IgD-negative memory B cell (primary cell): Measurements from ENCODE around the gene PRDM11. TPM values are rescaled to one million over a fixed set of nuclear protein-coding genes. Genes with fewer than 3 reads are reported as not detected.

Experiments
- H3K27ac Mint-ChIP-seq, 3 donors: one replicate each; pipeline ENCODE4 v1.8.0; 2020 to 2022; ENCODE audit warnings: mild to moderate bottlenecking in 3 of 3, mixed read lengths in 3 of 3, moderate library complexity in 1 of 3
- H3K27me3 Mint-ChIP-seq: one replicate; pipeline ENCODE4 v1.8.0; 2021; ENCODE audit warnings: mixed read lengths
- H3K36me3 Mint-ChIP-seq: one replicate; pipeline ENCODE4 v1.8.0; 2020; ENCODE audit warnings: mild to moderate bottlenecking, mixed read lengths
- H3K4me1 Mint-ChIP-seq, 3 donors: one replicate each; pipeline ENCODE4 v1.8.0; 2020 to 2022; ENCODE audit warnings: mixed read lengths in 3 of 3, mild to moderate bottlenecking in 1 of 3
- H3K4me3 Mint-ChIP-seq, 4 donors: one replicate each; pipeline ENCODE4 v1.8.0; 2020 to 2022; ENCODE audit warnings: mild to moderate bottlenecking in 4 of 4, mixed read lengths in 4 of 4, moderate library complexity in 3 of 4
- H3K9me3 Mint-ChIP-seq, 3 donors: one replicate each; pipeline ENCODE4 v1.8.0; 2020 to 2021; ENCODE audit warnings: mixed read lengths in 3 of 3, mild to moderate bottlenecking in 1 of 3
- polyA plus RNA-seq: library from polyadenylated mRNA; unstranded; fragments of 300-500 nt; fragmentation: Illumina TruSeq; gene quantifications from one replicate; pipeline ENCODE4 v1.2.3, GENCODE V29; 2021

PRDM11 gene
- polyA plus RNA-seq, 1 donor from 2014 or later, result 1.4 TPM

GRCh38 chr11:45169310-45170072, 23.1 kb downstream of the PRDM11 start:
- peaks cover 5% of the 10 kb centered on the region for H3K36me3 Mint-ChIP-seq
- H3K4me3 Mint-ChIP-seq, result no peak overlapping the region
- H3K9me3 Mint-ChIP-seq, result peaks cover 0 to 2% (median 0%) of the 10 kb centered on the region in 3 donors
- H3K27me3 Mint-ChIP-seq, result peaks cover 1% of the 10 kb centered on the region
- H3K4me1 Mint-ChIP-seq, result peaks cover 6 to 15% (median 9%) of the 10 kb centered on the region in 3 donors
- no peak overlapping the region for H3K27ac Mint-ChIP-seq

GRCh38 chr11:45170484-45170883, 24.0 kb downstream of the PRDM11 start:
- Mint-ChIP-seq H3K9me3 (peaks cover 0 to 2% (median 0%) of the 10 kb centered on the region in 3 donors), H3K27me3 (peaks cover 1% of the 10 kb centered on the region), H3K4me1 (peaks cover 6 to 15% (median 9%) of the 10 kb centered on the region in 3 donors), H3K27ac (no peak overlapping the region), H3K36me3 (peaks cover 6% of the 10 kb centered on the region), H3K4me3 (no peak overlapping the region)

GRCh38 chr11:45171550-45171949, 25.1 kb downstream of the PRDM11 start:
- Mint-ChIP-seq H3K27me3 (peaks cover 1% of the 10 kb centered on the region), H3K27ac (no peak overlapping the region), H3K9me3 (peaks cover 0 to 2% (median 0%) of the 10 kb centered on the region in 3 donors), H3K4me1 (peaks cover 6 to 15% (median 9%) of the 10 kb centered on the region in 3 donors), H3K4me3 (no peak overlapping the region), H3K36me3 (peaks cover 4% of the 10 kb centered on the region)

- Mint-ChIP-seq H3K27me3 (peaks cover 1% of the 10 kb centered on the region), H3K27ac (no peak overlapping the region), H3K4me3 (no peak overlapping the region), H3K4me1 (peaks cover 3 to 15% (median 7%) of the 10 kb centered on the region in 3 donors), H3K36me3 (peaks cover 5% of the 10 kb centered on the region), H3K9me3 (peaks cover 0 to 2% (median 0%) of the 10 kb centered on the region in 3 donors)
Measured at GRCh38 chr11:45173064-45173463, 26.6 kb downstream of the PRDM11 start.

GRCh38 chr11:45174168-45174835, 27.9 kb downstream of the PRDM11 start:
- Mint-ChIP-seq H3K27me3 (peaks cover 10% of the 10 kb centered on the region), H3K4me3 (no peak overlapping the region), H3K27ac (no peak overlapping the region), H3K4me1 (peaks cover 13 to 21% (median 18%) of the 10 kb centered on the region in 3 donors), H3K9me3 (peaks cover 0 to 2% (median 0%) of the 10 kb centered on the region in 3 donors), H3K36me3 (peaks cover 8% of the 10 kb centered on the region)

- H3K27me3 Mint-ChIP-seq, result peaks cover 12% of the 10 kb centered on the region
- H3K36me3 Mint-ChIP-seq, result peaks cover 8% of the 10 kb centered on the region
- H3K4me1 Mint-ChIP-seq, result peaks cover 15 to 23% (median 19%) of the 10 kb centered on the region in 3 donors
- no peak overlapping the region for H3K27ac Mint-ChIP-seq
- no peak overlapping the region for H3K4me3 Mint-ChIP-seq
- peaks cover 0 to 2% (median 0%) of the 10 kb centered on the region in 3 donors for H3K9me3 Mint-ChIP-seq
Measured at GRCh38 chr11:45174963-45175362, 28.5 kb downstream of the PRDM11 start.

GRCh38 chr11:45176996-45177395, 30.6 kb downstream of the PRDM11 start:
- peaks cover 13% of the 10 kb centered on the region for H3K27me3 Mint-ChIP-seq

GRCh38 chr11:45178223-45178622, 31.8 kb downstream of the PRDM11 start:
- Mint-ChIP-seq H3K4me1 (peaks cover 8 to 20% (median 16%) of the 10 kb centered on the region in 3 donors), H3K9me3 (no peaks in the 10 kb centered on the region), H3K4me3 (peak overlapping the region in 2 of 4 donors; percentile 29 to 96), H3K36me3 (peaks cover 8% of the 10 kb centered on the region), H3K27me3 (peaks cover 13% of the 10 kb centered on the region), H3K27ac (no peak overlapping the region)

More at GRCh38 chr11:45176996-45177395, 30.6 kb downstream of the PRDM11 start:
- Mint-ChIP-seq H3K27ac (no peak overlapping the region), H3K36me3 (peaks cover 8% of the 10 kb centered on the region), H3K9me3 (no peaks in the 10 kb centered on the region), H3K4me1 (peaks cover 8 to 20% (median 16%) of the 10 kb centered on the region in 3 donors), H3K4me3 (no peak overlapping the region)

GRCh38 chr11:45178890-45179671, 32.6 kb downstream of the PRDM11 start:
- H3K4me1 Mint-ChIP-seq, result peaks cover 8 to 20% (median 16%) of the 10 kb centered on the region in 3 donors
- H3K27ac Mint-ChIP-seq, result no peak overlapping the region
- peaks cover 6% of the 10 kb centered on the region for H3K36me3 Mint-ChIP-seq
- peak overlapping the region; percentile 16 to 96 (median 60) for H3K4me3 Mint-ChIP-seq
- H3K9me3 Mint-ChIP-seq, result no peaks in the 10 kb centered on the region
- H3K27me3 Mint-ChIP-seq, result peaks cover 12% of the 10 kb centered on the region

GRCh38 chr11:45179686-45180178, 33.3 kb downstream of the PRDM11 start:
- peaks cover 5% of the 10 kb centered on the region for H3K36me3 Mint-ChIP-seq
- peak overlapping the region in 1 of 3 donors; percentile 67 for H3K27ac Mint-ChIP-seq
- H3K4me1 Mint-ChIP-seq, result peaks cover 8 to 20% (median 16%) of the 10 kb centered on the region in 3 donors
- peak overlapping the region; percentile 65 to 96 (median 86) for H3K4me3 Mint-ChIP-seq
- no peaks in the 10 kb centered on the region for H3K9me3 Mint-ChIP-seq
- H3K27me3 Mint-ChIP-seq, result peaks cover 12% of the 10 kb centered on the region

- Mint-ChIP-seq H3K9me3 (no peaks in the 10 kb centered on the region), H3K27me3 (peaks cover 12% of the 10 kb centered on the region), H3K27ac (peak overlapping the region in 1 of 3 donors; percentile 67), H3K4me3 (peak overlapping the region; percentile 65 to 96 (median 86)), H3K4me1 (peaks cover 8 to 20% (median 16%) of the 10 kb centered on the region in 3 donors), H3K36me3 (peaks cover 4% of the 10 kb centered on the region)
Measured at GRCh38 chr11:45180179-45180847, 33.9 kb downstream of the PRDM11 start.

GRCh38 chr11:45180848-45181192, 34.4 kb downstream of the PRDM11 start:
- Mint-ChIP-seq H3K36me3 (peaks cover 4% of the 10 kb centered on the region), H3K27me3 (peaks cover 12% of the 10 kb centered on the region), H3K4me3 (no peak overlapping the region), H3K4me1 (peaks cover 8 to 20% (median 16%) of the 10 kb centered on the region in 3 donors), H3K27ac (no peak overlapping the region), H3K9me3 (no peaks in the 10 kb centered on the region)

GRCh38 chr11:45181193-45181888, 34.9 kb downstream of the PRDM11 start:
- H3K4me3 Mint-ChIP-seq, result peak overlapping the region in 3 of 4 donors; percentile 54 to 76 (median 61)
- no peaks in the 10 kb centered on the region for H3K9me3 Mint-ChIP-seq
- H3K27me3 Mint-ChIP-seq, result peaks cover 12% of the 10 kb centered on the region
- H3K36me3 Mint-ChIP-seq, result peaks cover 7% of the 10 kb centered on the region
- H3K27ac Mint-ChIP-seq, result no peak overlapping the region
- H3K4me1 Mint-ChIP-seq, result peaks cover 8 to 20% (median 16%) of the 10 kb centered on the region in 3 donors
